GM18909 (cell line): ENCODE data around the gene MED13.
"Not testable (repeated sequence)": the region's sequence is repeated elsewhere in the genome, so short reads cannot be mapped to it uniquely, and the experiment has no call there.

Experiments used
- ATAC-seq: cut with Tn5 transposase; IDR thresholded peaks from one replicate; pipeline ENCODE4 v1.9.1; 2021; ENCODE audit warnings: mild to moderate bottlenecking; ENCODE audit not compliant: unreplicated experiment, poor library complexity

MED13 gene

GRCh38 chr17:61942085-61942484 lies 123.0 kb downstream of the MED13 start:
- ATAC-seq, result no peak

- ATAC-seq, result no peak
Measured at GRCh38 chr17:61928101-61928436, 137.0 kb downstream of the MED13 start.

GRCh38 chr17:61927208-61928100 lies 137.6 kb downstream of the MED13 start, which contains the start of gene INTS2:
INTS2 (minus strand) TSS chr17:61927982; CDS start chr17:61926644, 1,338 bp downstream.
- peak; percentile 80 for ATAC-seq

- no peak for ATAC-seq
Measured at GRCh38 chr17:61926826-61927207, 138.3 kb downstream of the MED13 start.

- ATAC-seq, result not testable (repeated sequence)
Measured at GRCh38 chr17:61915162-61915561, 149.9 kb downstream of the MED13 start.

GRCh38 chr17:61908292-61909037 lies 156.6 kb downstream of the MED13 start:
- ATAC-seq, result no peak

GRCh38 chr17:61907361-61907760 lies 157.7 kb downstream of the MED13 start:
- no peak for ATAC-seq

GRCh38 chr17:61904094-61904710 lies 160.9 kb downstream of the MED13 start:
- ATAC-seq, result no peak

- no peak for ATAC-seq
Measured at GRCh38 chr17:61903251-61903650, 161.8 kb downstream of the MED13 start.

- no peak for ATAC-seq
Measured at GRCh38 chr17:61897548-61898180, 167.4 kb downstream of the MED13 start.

GRCh38 chr17:61895391-61895790 lies 169.7 kb downstream of the MED13 start:
- no peak for ATAC-seq

- not testable (repeated sequence) for ATAC-seq
Measured at GRCh38 chr17:61894310-61894709, 170.8 kb downstream of the MED13 start.
